Subcutaneous adipose tissue (tissue), 4 donors: ENCODE measurements around the gene GPR17. TPM values are rescaled to one million over a fixed set of nuclear protein-coding genes. Genes with fewer than 3 reads are reported as not detected.

ENCODE experiments used
- total RNA-seq, 4 donors: library from RNA; depleted of rRNA; stranded (reverse); fragments of >200 nt; gene quantifications; one replicate each; pipeline ENCODE4 v1.1.0, GENCODE V29; 2016
- TF ChIP-seq, protein P1 (sequence below): fragments of 450-650 bp; IDR thresholded peaks from one replicate; pipeline ENCODE4 v1.5.1; 2016; ENCODE audit warnings: low read depth, mild to moderate bottlenecking, control low read depth, antibody characterized with exemption, moderate library complexity

The GPR17 gene
- total RNA-seq, 4 donors from 2014 or later, result not detected

DNA sequence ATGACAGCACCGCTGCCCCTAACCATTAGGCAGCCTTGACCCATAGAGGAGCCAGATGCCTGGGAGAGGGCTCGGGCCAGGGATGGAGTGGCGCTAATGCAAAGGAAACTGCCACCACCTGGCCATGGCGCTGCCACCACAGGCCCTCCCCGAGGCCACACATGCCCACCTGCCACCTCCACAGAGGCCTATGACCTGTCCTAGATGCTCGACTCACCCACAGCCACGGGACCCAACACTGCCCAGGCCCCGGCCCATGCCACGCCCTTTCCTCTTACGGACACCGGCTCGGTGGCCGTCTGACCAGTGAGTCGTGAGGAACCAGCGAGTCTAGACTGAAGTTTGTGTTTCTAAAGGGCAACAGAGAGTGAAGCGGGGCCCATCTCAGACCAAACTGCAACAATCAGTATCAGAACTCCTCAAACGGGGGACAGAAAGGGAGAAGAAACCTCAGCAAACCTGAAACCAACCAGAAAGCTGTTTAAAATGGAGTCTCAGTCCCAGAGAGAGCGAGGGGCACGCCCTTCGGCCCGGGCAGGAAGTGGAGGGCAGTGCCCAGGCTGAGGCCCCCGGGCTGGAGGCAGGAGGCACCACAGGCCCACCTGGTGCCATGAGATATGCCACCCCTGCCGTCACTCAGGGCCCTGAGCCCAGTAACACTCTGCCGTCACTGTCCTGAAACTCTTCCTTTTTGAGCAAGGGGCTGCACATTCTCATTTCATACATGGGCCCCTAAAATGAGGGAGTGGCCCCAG lies 711 bp downstream of the GPR17 start:
- TF ChIP-seq, protein P1, sequence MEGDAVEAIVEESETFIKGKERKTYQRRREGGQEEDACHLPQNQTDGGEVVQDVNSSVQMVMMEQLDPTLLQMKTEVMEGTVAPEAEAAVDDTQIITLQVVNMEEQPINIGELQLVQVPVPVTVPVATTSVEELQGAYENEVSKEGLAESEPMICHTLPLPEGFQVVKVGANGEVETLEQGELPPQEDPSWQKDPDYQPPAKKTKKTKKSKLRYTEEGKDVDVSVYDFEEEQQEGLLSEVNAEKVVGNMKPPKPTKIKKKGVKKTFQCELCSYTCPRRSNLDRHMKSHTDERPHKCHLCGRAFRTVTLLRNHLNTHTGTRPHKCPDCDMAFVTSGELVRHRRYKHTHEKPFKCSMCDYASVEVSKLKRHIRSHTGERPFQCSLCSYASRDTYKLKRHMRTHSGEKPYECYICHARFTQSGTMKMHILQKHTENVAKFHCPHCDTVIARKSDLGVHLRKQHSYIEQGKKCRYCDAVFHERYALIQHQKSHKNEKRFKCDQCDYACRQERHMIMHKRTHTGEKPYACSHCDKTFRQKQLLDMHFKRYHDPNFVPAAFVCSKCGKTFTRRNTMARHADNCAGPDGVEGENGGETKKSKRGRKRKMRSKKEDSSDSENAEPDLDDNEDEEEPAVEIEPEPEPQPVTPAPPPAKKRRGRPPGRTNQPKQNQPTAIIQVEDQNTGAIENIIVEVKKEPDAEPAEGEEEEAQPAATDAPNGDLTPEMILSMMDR, result no peak

- TF ChIP-seq, protein P1, result no peak
Measured at GRCh38 chr2:127647242-127648190, 1.6 kb downstream of the GPR17 start.

- TF ChIP-seq, protein P1, result no peak
Measured at GRCh38 chr2:127648321-127648720, 2.4 kb downstream of the GPR17 start.

GRCh38 chr2:127649100-127649611 lies 3.2 kb downstream of the GPR17 start:
- TF ChIP-seq, protein P1, result no peak

GRCh38 chr2:127649684-127650040 lies 3.7 kb downstream of the GPR17 start:
- TF ChIP-seq, protein P1, result no peak

GRCh38 chr2:127650041-127650784 lies 4.3 kb downstream of the GPR17 start:
- TF ChIP-seq, protein P1, result no peak
